Endometrial microvascular endothelial cells (primary cell): Measurements from ENCODE around the gene CBLN4. TPM values are rescaled to one million over a fixed set of nuclear protein-coding genes. Genes with fewer than 3 reads are reported as not detected.

Experiments used
- in situ Hi-C: cut with HindIII; loops from 2 replicates; pipeline ENCODE4 v1.10.0; 2017; ENCODE audit warnings: low sequenced_read_pairs, low pct_unique_long_range_greater_than_20kb; ENCODE audit errors: inconsistent ontology term
- total RNA-seq: library from RNA; depleted of rRNA; stranded (reverse); fragments of >200 nt; gene quantifications from one replicate; pipeline ENCODE4 v1.2.3, GENCODE V29; 2015; ENCODE audit errors: inconsistent ontology term

CBLN4 gene
- total RNA-seq, 1 donor from 2014 or later = not detected

DNA sequence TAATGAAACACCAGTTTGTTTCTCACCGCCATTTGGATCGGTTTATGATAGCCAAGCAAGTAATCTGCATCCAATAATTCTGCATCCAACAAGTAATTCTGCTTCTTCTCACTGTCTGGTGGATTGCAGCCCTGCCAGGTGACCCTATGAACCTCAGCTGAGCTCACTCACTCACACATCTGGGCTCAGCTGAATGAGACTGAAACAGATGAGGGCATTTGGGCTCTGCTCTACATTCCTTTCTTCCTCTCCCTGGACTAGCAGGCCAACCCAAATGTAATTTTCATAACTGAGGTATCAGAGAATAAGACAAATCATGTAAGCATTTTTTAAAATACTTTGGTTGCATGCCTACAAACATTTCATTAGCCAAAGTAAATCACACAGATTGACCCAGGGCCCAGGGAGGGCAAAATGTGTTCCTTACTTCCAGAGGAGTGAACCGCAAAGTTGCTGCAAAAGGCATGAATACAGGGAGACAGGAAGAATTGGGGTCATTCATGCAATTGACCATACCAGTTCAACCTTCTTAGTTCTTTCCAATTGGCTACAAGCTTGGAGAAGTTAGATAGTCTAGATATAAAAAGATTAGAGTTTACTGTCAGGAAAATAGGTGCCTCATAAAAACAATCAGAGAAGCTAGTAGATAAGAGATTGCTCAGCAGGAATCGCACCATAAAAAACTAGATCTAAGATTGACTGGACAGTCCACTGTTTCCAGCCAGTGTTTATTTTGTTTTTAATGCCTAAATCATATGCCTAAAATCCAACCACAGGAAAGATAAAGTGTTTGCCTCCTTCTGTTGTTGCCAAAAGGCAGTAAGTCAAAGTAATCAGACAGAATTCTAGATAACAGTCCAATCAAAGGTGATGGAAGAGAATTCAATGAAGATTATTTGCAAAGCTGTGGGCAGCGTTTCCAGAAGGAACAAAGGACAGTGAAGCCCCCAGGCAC is 43.7 kb downstream of the CBLN4 start:
- in situ Hi-C loops = no loop called here

DNA sequence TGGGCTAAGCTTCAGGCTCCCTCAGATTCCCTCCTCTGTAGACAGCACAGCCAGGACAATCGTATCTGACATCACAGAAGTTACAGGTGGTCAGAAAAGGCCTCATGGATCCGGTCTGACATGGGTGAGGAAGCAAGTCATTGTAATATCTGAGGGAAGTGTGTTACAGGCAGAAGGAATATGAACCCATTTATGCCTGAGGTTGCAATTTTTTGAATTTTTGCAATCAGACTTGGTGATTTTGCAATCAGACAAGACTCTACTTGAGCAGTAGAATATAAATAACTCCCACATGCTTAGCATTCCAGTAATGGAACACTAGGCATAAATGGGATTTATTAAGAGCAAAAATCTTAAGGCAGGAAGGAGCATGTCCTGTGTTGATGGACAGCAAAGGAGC is 52.1 kb downstream of the CBLN4 start:
- in situ Hi-C loops = no loop called here

DNA sequence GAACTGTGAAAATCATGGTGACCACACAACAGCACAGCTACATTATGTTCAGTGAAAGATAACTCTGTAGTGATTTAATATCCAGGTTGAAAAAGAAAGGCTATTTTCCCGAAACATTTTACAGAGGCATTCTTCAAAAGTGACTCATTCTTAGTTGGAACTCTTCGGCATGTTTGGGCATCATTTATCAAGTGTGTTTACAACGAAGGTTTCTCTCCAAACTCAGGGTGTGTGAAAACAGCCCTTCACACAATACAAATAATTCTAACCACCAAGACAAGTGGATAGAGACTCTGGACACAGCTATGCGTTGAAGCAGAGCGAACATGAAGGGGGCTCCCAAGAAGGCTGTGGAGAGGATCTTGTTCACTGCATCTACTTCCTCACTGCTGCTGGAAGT is 57.6 kb downstream of the CBLN4 start:
- in situ Hi-C loops = no loop called here

Other genes starting within 250 kb of the CBLN4 start
- gene MC3R, start 243.2 kb upstream of the CBLN4 start, total RNA-seq = not detected